WTC11 (cell line): Measurements from ENCODE around the gene MIEF1.

Source experiments
- AFF4 ChIP-seq: sonication (generic); formaldehyde crosslinking; IDR thresholded peaks from 2 replicates; pipeline ENCODE4 v1.8.1; 2023; ENCODE audit warnings: mild to moderate bottlenecking, missing genetic modification reagents, borderline replicate concordance
- ARID4B ChIP-seq: sonication (generic); formaldehyde crosslinking; IDR thresholded peaks from 2 replicates; pipeline ENCODE4 v1.8.0; 2023; ENCODE audit warnings: missing genetic modification reagents, mild to moderate bottlenecking, borderline replicate concordance
- CREM ChIP-seq: sonication (generic); formaldehyde crosslinking; IDR thresholded peaks from 2 replicates; pipeline ENCODE4 v1.8.1; 2022; ENCODE audit warnings: mild to moderate bottlenecking, missing genetic modification reagents, moderate library complexity
- CTCF ChIP-seq: fragments of 200-600 bp; IDR thresholded peaks from 2 replicates; pipeline ENCODE4 v1.8.0; 2022; ENCODE audit warnings: antibody characterized with exemption
- ELF4 ChIP-seq: sonication (generic); formaldehyde crosslinking; IDR thresholded peaks from 2 replicates; pipeline ENCODE4 v1.8.1; 2022; ENCODE audit warnings: low read depth, mild to moderate bottlenecking, moderate library complexity, missing genetic modification reagents
- GTF2I ChIP-seq: fragments of 250-450 bp; sonication (Bioruptor Pico); conservative IDR thresholded peaks from 2 replicates; pipeline ENCODE4 v1.4.0; 2021; ENCODE audit warnings: mild to moderate bottlenecking
- MAX ChIP-seq: sonication (generic); formaldehyde crosslinking; IDR thresholded peaks from 2 replicates; pipeline ENCODE4 v1.8.0; 2022; ENCODE audit warnings: mild to moderate bottlenecking, missing genetic modification reagents
- MXD4 ChIP-seq: fragments of 250-450 bp; sonication (Bioruptor Pico); IDR thresholded peaks from 2 replicates; pipeline ENCODE4 v1.8.0; 2021; ENCODE audit warnings: mild to moderate bottlenecking, moderate library complexity, borderline replicate concordance
- PREB ChIP-seq: sonication (generic); formaldehyde crosslinking; IDR thresholded peaks from 2 replicates; pipeline ENCODE4 v1.8.1; 2022; ENCODE audit warnings: mild to moderate bottlenecking, missing genetic modification reagents, moderate library complexity, borderline replicate concordance
- RELA ChIP-seq: sonication (generic); formaldehyde crosslinking; IDR thresholded peaks from 2 replicates; pipeline ENCODE4 v1.8.1; 2022; ENCODE audit warnings: missing genetic modification reagents, mild to moderate bottlenecking, borderline replicate concordance
- SMAD4 ChIP-seq: sonication (generic); formaldehyde crosslinking; IDR thresholded peaks from 2 replicates; pipeline ENCODE4 v1.8.0; 2022; ENCODE audit warnings: mild to moderate bottlenecking, missing genetic modification reagents
- ZBTB43 ChIP-seq: sonication (generic); formaldehyde crosslinking; IDR thresholded peaks from 2 replicates; pipeline ENCODE4 v1.8.1; 2023; ENCODE audit warnings: mild to moderate bottlenecking, missing genetic modification reagents
- ZNF281 ChIP-seq: sonication (generic); formaldehyde crosslinking; IDR thresholded peaks from 2 replicates; pipeline ENCODE4 v1.8.0; 2023; ENCODE audit warnings: mild to moderate bottlenecking, missing genetic modification reagents
- ZNF423 ChIP-seq: fragments of 250-450 bp; sonication (Bioruptor Pico); IDR thresholded peaks from 2 replicates; pipeline ENCODE4 v2.1.2; 2022; ENCODE audit warnings: mild to moderate bottlenecking, moderate library complexity

- TF ChIP-seq CTCF (no peak), ZNF281 (no peak), MAX (CRISPR knock-in tag) (no peak), SMAD4 (CRISPR knock-in tag) (no peak), MXD4 (CRISPR knock-in tag) (no peak), PREB (no peak), RELA (CRISPR knock-in tag) (no peak), ELF4 (no peak), CREM (no peak), ZBTB43 (CRISPR knock-in tag) (no peak), AFF4 (CRISPR knock-in tag) (no peak), GTF2I (CRISPR knock-in tag) (no peak), ARID4B (no peak), ZNF423 (CRISPR knock-in tag) (no peak)
Observed at GRCh38 chr22:39475337-39475736, 26.8 kb upstream of the MIEF1 start.
